ENCODE data around the gene AATK.

DNA sequence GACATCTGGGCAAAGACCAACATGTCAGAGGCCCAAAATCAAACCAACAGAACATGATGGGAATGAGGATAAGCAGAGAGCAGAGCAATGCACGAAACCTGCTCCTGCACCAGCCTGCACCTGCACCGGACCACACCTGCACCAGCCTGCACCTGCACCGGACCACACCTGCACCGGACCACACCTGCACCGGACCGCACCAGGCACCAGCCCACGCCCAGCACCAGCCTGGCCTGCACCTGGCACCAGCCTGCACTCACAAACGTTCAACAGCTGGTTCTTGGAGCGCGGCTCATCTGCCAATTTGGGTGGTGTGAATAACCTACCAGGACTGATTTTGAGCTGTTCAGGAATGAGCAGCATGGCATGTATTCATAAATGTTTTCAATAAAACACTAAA, 38.6 kb upstream of the AATK start:
- TF ChIP-seq, protein P1, sequence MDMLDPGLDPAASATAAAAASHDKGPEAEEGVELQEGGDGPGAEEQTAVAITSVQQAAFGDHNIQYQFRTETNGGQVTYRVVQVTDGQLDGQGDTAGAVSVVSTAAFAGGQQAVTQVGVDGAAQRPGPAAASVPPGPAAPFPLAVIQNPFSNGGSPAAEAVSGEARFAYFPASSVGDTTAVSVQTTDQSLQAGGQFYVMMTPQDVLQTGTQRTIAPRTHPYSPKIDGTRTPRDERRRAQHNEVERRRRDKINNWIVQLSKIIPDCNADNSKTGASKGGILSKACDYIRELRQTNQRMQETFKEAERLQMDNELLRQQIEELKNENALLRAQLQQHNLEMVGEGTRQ (IDR thresholded peaks at IDR 0.05; ENCODE audit: low read depth, low read length) = no peak
- TF ChIP-seq, protein P1 (CRISPR knock-in tag; IDR thresholded peaks at IDR 0.05; ENCODE audit: borderline replicate concordance) = no peak
- TF ChIP-seq RBFOX2 (IDR thresholded peaks at IDR 0.05; ENCODE audit: low read depth, low read length) = no peak
- TF ChIP-seq, protein P2, sequence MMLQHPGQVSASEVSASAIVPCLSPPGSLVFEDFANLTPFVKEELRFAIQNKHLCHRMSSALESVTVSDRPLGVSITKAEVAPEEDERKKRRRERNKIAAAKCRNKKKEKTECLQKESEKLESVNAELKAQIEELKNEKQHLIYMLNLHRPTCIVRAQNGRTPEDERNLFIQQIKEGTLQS (CRISPR knock-in tag; IDR thresholded peaks at IDR 0.05) = no peak
- TF ChIP-seq ZNF747 (CRISPR knock-in tag; IDR thresholded peaks at IDR 0.05; ENCODE audit: borderline replicate concordance) = no peak
- TF ChIP-seq JUND (CRISPR knock-in tag; IDR thresholded peaks at IDR 0.05) = no peak

Data from HepG2 (cell line).